Activated CD4-positive, CD25-positive, alpha-beta regulatory T cell (primary cell): ENCODE measurements around the gene GCDH.
A peak's percentile ranks its signal among the peaks of the same experiment; 100 is the strongest.
"Not testable (repeated sequence)": the region's sequence is repeated elsewhere in the genome, so short reads cannot be mapped to it uniquely, and the experiment has no call there.

Experiments used
- DNase-seq, 4 experiments: peaks; one replicate each; lab custom pipeline; 2025; lab: John Stamatoyannopoulos, UW

Gene GCDH

GRCh38 chr19:12890787-12891552 is at the start of gene GCDH:
Gene GCDH, plus strand, starts transcription at chr19:12891160. Its CDS starts 145 bp downstream, at chr19:12891305.
- peak; percentile 82 to 91 (median 89) for DNase-seq

- DNase-seq: no peak
Observed at GRCh38 chr19:12842511-12842910, 48.4 kb upstream of the GCDH start.

DNA sequence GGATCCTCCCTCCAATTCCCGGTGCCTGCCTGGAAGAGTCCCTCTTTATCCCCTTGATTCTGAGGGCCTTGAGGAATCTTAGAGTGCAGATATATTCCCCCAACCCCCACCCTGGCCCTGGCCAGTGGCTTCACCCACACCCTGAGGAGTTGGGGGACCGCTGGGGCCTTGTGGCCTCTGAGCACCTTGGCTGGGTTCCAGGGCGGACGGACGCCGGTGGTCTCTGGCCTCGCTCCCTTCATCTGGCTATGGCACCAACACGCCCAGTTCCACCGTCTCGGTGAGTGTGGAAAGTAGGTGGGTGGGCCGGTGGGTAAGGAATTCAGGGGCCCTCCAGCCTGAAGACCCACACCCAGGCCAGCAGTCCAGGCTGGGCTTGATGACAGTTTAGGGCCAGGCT is 47.6 kb upstream of the GCDH start:
- DNase-seq: no peak

GRCh38 chr19:12843999-12844732 is 46.8 kb upstream of the GCDH start:
- DNase-seq: no peak

DNA sequence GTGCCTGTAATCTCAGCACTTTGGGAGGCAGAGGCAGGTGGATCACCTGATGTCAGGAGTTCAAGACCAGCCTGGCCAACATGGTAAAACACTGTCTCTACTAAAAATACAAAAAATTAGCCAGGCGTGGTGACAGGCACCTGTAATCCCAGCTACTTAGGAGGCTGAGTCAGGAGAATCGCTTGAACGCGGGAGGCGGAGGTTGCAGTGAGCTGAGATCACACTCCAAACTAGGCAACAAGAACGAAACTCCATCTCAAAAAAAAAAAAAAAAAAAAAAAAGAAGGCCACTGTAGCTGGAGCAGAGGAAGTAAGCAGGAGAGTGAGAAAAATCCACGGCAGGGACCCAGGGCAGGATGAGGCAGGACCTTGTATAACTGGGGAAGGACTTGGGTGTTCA is 44.3 kb upstream of the GCDH start:
- DNase-seq: not testable (repeated sequence)

- DNase-seq: peak; percentile 67 to 89 (median 80)
Observed at GRCh38 chr19:12847159-12848139, 43.5 kb upstream of the GCDH start.

DNA sequence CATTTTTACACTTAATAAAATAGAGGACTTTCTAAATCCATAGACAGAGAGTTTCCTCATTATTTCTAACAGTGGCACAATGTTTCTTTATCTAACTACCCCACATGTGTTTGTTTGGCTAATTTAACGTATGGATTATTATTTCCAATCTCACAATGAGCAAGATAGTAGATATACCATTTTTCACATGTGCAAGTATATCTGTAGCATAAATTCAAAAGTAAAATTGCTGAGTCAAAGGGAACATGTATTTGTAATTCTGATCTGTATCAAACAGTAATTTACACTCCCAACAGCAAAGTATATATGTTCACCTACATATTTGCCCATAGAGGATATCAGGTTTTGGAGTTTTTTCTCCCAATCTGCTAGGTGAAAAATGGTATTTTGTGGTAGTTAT is 34.3 kb upstream of the GCDH start:
- DNase-seq: no peak

- no peak for DNase-seq
Observed at GRCh38 chr19:12858041-12858928, 32.7 kb upstream of the GCDH start.

DNA sequence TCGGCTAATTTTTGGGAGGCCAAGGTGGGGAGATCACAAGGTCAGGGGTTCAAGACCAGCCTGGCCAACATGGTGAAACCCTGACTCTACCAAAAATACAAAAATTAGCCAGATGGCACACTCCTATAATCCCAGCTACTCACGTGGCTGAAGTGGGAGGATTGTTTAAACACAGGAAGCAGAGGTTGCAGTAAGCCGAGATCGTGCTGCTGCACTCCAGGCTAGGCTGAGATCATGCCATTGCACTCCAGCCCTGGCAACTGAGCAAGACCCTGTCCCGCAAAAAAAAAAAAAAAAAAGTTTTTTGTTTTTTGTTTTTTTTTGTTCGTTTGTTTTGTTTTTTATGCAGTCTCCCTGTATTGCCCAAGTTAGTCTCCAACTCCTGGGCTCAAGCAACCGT is 31.4 kb upstream of the GCDH start:
- DNase-seq: no peak

DNA sequence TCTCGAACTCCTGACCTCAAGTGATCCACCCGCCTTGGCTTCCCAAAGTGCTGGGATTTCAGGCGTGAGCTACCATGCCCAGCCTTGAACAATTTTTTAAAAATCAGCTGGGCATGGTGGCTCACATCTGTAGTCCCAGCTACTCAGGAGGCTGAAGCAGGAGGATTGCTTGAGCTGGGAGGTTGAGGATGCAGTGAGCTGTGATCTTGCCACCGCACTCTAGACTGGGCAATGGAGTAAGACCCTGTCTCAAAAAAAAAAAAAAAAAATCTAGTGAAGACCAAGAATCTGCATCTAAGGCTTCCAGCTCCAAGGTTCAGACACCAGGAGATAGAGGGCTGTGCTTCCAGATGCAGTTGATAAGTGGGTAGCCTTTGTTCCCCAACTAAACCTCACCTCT is 26.8 kb upstream of the GCDH start:
- DNase-seq: no peak

GRCh38 chr19:12864721-12865715 is 25.9 kb upstream of the GCDH start:
- no peak for DNase-seq

GRCh38 chr19:12865746-12866415 is 25.1 kb upstream of the GCDH start:
- DNase-seq: no peak

GRCh38 chr19:12866416-12867119 is 24.4 kb upstream of the GCDH start:
- no peak for DNase-seq

- DNase-seq: peak in 3 of 4 experiments; percentile 22 to 35 (median 32)
Observed at GRCh38 chr19:12867120-12868099, 23.6 kb upstream of the GCDH start.

DNA sequence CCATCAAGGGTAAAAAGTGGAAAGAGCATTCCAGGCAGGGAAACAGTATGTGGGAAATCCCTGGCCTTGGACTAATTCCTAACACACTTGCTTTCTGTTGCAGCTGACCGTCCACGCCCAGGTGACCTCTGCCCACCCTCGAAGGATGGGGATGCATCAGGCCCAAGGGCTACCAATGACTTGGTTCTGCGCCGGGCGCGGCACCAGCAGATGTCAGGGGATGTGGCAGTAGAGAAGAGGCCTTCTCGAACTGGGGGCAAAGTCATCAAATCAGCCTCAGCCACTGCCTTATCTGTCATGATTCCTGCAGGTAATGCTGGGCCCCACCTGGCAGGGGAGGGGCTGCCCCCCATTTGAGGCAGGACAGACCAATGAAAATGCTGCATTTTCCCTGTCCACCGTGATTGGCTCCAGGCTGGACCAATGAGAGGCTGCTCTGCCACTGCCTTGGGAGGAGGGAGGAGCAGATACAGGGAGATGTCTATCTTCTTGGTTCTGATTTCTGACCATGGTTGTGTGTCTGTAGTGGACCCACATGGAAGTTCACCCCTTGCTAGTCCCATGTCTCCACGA is 22.3 kb upstream of the GCDH start:
- no peak for DNase-seq

- no peak for DNase-seq
Observed at GRCh38 chr19:12871681-12872080, 19.3 kb upstream of the GCDH start.

DNA sequence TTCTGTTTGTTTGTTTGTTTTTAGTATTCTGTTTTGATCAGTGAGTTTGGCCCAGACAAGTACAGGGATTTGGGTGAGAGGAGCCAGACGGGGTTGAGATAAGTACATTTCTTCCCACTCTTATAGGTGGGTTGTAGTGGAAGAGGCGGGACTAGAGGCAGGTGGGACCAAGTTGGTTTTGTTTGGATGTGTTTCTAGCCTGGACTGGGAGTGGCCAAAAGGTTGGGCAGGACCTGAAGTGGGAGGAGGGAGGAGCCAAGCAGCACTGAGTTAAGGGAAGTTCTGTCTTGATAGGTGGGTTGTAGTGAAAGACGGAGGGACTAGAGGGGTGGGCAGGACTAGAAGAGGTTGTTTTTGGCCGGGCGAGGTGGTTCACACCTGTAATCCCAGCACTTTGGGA is 18.7 kb upstream of the GCDH start:
- no peak for DNase-seq
